CD4-positive, alpha-beta T cell treated with Interleukin-1 beta for 1 hour (primary cell): ENCODE measurements around the gene RNF151.
"Not testable (repeated sequence)": the region's sequence is repeated elsewhere in the genome, so short reads cannot be mapped to it uniquely, and the experiment has no call there.

ENCODE experiments used
- DNase-seq, 2 donors: peaks; one replicate each; pipeline ENCODE4 v3.0.0-alpha.2; 2020 to 2022

Gene RNF151

DNA sequence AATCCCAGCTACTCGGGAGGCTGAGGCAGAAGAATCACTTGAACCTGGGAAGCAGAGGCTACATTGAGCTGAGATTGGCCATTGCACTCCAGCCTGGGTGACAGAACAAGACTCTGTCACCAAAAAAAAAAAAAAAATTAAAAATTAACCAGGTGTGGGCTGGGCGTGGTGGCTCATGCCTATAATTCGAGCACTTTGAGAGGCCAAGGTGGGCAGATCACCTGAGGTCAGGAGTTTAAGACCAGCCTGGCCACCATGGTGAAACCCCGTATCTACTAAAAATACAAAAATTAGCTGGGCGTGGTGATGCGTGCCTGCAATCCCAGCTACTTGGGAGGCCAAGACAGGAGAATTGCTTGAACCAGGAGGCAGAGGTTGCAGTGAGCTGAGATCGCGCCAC, 26.8 kb upstream of the RNF151 start:
- DNase-seq: not testable (repeated sequence)

DNA sequence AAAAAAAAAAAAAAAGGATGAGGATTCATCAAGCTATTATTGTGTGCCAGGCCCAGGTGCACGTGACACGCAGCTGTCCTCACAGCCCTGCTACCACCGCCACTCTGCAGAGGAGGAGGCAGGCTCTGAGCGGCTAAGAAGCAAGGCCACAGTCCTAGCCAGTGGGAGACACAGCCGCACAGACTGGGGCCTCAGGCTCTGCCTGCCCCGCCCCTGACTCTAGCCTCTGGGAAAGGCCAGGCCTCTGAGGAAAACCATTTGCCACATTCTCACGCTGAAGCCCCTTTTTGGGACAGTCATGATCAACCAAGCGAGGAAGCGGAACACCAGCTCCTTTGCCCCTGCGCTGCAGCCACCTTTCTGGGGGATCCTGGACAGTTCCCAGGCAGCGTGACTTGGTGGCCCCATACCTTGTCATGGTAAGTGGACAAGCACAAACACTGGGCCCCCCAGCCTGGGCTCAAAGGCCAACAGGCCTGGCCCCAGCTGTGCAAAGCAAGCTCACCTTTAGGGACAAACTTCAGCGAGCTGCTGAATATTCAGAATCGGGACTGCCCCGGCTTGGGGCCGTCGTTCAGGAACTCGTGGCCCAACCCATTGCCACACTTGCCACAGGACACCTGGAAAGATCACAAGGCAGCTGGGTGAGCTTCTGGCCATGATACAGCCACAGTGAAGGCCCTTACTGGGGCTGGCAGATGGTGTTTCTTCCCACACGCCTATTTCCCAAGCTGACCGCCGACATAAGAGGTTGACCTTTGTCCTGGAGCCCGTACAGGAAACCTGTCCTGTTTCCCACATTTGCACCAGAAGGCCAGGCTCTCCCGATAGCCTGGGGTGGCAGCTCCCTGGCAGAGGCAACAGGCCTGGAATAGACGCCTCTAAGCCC, 26.1 kb upstream of the RNF151 start:
- no peak for DNase-seq

DNA sequence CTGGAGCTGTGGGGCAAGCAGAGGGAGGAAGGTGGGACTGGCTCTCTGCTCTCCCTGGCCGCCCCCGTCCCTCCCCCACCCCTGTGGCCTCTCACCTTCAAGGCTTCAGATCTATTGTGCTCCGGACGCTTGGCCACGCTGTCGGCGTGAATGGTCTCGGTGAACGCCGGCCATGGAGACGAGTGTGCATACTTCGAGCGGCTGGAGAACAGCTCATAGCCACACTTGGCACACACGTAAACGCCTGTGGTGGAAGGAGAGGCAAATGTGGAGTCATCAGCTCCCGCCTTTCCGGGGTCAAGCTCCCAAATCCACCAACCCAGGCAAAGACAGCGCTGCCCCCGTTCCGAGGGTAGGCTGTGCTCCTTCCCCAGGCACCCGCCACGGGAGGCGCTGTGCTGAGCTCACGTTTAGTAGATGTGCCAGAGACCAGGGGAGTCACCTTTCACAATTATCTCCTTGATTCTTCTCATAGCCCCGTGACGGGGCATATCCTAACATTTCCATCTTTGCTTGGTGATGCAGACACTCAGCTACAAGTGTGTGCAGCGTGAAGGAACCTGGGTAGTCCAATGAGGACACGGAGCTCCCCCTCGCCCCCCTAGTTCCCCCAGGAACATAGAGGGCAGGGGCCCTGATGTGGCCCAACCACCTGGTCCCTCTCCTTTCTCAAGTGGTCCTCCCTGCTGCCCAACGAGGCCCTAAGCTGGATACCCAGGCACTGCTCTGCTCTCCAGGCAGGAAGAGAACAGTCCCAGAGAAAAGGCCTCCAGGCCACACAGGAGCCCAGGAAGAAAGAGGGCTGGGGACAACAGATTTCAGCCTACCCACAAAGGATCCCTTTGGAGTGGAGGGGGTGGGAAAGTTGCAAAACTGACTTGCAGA, 25.3 kb upstream of the RNF151 start:
- no peak for DNase-seq

DNA sequence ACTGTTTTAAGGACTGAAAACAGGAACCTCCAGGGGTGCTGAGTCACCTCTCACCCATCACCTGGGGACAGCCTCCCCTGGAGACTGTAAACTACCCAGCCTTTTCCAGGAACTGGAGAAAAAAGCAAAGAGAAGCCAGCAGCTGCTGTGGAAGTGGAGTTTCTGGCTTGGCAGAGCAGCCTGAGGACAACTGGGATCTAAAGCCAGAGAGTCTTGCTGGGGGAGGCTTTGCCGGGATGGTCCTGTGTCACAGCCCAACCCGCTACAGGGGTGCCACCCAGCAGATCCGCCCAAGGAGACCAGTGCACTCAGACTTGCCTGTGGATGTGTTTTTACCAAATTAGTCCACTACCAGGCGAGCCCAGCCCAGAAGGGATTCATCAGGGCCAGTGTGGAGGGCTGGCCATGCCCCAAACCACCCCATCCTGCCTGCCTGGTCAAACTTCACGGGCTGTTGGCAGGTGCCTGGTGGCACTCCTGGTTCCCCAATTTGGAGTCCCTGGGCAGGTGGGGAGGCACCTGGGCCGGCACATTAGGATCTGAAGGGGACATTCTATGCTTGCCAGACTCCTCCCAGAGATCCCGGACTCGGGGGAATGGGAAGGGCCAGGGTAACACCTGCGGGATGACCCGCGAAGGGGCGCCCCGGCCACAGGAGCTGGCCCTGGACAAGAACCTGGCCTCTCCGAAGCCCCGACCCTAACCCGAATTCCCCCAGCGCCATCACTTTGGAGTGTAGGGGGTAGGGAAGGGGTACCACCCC, 24.4 kb upstream of the RNF151 start:
- peak in 1 of 2 donors; percentile 47 for DNase-seq

DNA sequence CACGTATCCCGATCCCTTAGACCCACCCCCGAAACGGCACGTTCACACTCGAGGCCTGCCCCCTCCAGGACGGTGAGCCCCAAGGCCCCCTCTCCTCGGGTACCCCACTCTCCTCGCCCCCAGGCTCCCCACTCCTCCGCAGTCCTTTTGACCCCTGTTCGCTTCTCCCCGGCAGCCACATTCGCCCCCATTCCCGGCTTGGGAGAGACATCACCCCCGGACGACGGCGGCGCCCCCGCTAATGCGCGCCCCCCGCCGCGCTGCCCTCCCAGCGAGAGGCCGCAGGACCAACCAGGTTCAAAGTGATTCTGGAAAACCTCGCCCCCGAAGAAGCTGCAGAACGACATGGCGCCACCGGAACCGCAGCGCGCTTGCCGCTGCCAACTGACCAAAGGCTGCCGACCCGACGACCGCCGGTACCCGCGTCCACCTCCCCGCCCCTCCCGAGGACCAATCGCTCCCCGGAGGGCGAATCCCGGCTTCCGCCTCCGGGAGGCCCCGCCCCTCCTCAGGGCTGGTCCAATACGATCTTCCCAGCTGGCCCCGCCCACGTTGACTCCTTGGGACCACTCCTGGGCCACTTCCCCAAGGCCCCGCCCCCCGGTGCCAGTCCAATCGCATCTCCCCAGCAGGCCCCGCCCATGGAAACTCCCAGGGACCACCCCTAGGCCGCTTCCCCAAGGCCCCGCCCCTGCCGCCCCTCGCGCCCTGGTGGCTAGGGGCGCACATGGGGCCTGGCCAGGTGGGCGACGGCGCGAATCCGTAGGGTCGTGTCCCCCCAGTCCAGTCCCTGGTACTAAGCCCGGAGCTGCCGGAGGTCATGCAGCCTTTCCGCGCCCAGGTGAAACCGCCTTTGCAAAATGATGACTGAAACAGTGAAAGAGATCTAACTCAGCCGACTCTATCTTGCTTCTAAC, 23.6 kb upstream of the RNF151 start, which contains the start of gene MSRB1:
MSRB1 (minus strand) TSS at position 390 of the 917 bp plus-strand sequence; CDS start at position 347, 43 bp downstream.
- DNase-seq: peak; percentile 99

DNA sequence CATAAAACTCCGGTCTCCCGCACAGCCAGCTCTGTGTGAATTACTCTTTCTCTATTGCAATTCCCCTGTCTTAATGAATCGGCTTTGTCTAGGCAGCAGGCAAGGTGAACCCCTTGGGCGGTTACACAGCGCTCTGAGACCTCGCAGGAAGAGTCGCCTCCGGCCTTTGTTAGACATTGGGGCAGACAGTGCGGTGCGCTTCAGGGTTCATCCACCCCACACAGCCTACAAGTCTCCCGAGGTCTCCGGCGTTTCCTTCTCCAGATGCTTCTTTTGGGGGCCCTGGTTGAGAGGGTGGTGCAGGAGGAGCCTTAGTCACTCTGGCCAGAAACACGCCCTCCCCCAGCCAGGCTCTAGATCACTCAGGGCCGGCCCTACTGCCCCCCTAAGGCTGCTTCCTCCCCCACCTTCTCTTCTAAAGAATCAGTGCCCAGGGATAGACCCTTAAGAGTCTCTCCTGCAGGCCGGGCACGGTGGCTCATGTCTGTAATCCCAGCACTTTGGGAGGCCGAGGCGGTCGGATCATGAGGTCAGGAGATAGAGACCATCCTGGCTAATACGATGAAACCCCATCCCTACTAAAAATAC, 21.9 kb upstream of the RNF151 start:
- DNase-seq: no peak

DNA sequence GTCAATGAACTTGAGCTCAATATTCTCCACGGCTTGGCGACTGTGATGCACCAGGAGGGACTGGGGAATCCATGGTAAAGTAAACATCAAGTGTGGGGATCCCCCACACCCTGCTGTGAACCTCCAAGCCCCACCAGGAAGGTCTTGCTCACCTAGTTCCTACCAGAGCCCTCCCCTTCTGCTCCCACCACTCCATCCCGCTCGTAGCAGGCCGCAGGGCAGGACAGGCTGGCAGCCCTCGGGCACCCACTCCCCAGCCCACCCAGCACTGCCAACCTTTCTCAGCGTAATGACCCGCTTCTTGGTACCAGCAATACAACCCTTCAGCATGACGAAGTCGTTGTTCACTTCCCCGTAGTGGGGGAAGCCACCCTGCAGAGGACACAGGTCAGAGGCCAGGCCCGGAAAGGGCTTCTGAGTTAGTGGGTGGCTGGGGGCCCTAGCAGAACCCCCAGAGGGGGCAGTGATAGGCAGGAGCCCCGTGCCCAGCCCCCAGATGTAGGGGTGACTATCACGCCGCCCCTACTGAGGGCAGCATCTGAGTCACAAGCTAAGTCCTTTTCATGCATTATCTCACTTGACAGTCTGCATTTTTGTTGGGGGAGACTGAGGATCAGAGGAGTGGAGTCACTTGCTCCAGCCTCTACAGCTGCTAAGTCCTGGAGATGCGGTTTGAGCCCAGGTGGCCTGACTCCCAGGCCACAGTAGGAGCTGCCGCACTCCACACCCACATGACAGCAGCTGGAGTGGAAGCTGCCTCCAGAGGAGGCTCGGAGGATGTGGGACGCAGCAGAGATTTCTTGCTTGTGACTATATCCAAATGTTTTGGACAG, 20.9 kb upstream of the RNF151 start:
- DNase-seq: no peak

DNA sequence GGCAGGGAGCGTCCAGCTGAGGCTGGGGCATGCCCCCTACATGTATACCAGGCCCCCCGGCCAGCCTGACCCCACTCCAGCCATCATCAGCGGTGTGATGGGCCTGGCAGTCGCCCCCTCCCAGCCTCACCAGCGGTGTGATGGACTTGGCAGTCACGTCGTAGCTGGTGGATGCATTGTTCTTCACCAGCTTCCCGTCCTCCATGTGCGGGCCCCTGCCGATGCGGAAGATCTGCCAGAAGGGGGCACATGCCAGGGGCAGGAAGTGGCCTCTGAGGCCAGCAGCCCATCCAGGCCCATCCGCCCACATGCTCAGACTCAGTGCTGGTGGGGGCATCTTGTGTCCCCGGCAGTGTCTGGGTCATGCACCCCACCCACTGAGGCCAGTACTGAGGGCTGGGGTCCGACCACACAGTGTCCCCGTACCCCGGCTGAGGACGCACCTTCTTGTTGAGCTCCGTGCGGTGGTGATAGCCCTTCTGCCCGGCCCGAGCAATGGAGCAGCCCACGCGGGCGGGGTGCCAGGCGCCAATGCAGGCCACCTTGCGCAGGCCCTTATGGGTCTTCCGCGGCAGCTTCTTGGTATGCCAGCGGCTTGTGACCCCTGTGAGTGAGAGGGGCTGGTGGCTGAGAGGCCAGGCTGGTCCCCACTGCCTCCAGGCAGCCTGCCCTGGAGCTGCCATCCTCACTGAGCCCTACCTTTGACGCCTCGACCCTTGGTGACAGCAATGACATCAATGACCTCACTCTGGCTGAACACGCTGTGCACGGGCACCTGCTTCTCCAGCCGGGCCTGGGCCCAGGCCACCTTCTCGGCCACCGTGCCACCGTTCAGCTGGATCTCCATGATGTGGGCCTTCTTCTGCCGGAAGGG, 19.9 kb upstream of the RNF151 start:
- no peak for DNase-seq

DNA sequence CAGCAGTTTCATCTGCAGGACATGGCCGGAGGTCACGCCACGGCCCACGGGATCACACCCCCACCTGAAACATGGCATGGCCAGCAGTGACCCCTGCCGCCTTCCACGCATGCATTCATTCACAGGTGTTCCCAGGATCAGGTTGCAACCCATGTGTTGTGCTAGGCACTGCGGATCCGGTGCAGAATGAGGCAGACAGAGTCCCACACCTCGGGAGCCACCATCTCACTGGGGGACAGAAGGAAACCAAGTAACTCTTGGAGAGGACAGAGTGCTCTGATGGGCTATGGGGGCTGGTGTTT, 19.3 kb upstream of the RNF151 start:
- DNase-seq: no peak

DNA sequence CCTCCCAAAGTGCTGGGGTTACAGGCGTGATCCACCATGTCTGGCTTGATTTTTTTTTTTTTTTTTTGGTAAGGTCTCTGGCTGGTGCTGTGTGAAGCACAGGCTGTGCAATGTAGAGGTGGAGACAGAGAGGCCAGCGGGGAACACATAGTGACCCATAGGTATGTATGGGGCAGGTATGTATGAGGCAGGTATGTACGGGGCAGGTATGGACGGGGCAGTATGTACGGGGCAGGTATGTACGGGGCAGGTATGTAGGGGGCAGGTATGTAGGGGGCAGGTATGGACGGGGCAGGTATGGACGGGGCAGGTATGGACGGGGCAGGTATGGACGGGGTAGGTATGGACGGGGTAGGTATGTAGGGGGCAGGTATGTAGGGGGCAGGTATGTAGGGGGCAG, 17.1 kb upstream of the RNF151 start:
- DNase-seq: no peak

DNA sequence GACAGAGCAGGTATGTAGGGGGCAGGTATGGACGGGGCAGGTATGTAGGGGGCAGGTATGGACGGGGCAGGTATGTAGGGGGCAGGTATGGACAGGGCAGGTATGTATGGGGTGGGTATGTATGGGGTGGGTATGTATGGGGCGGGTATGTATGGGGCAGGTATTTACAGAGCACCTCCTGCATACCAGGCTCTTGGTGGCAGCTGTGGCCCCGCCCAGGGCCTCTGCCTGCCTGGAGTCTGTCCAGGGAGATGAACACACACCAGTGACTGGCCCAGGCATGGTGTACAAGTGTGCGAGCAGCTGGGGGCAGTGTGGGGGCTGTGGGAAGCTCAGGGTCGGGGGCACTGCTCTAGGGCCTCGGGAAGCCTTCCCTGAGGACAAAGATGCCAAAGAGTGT, 16.6 kb upstream of the RNF151 start:
- no peak for DNase-seq

DNA sequence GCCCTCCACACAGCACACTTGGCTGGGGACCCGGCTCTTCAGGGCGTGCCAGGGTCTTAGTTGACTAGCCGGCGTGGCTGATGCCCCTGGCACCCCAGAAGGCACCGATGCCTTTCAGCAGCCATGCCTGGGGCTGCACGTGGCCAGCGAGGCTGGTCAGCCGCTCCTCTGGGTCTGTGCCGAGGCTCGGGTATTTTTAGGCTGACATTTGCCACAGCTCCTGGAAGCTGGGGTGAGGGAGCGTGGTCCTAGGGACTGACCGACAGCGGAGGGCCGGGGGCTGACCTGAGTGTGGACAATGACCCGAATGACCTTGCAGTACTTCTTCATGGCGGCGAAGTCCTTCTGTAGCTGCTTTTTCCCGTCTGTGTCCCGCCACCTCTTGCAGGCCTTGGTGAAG, 16.1 kb upstream of the RNF151 start:
- no peak for DNase-seq

DNA sequence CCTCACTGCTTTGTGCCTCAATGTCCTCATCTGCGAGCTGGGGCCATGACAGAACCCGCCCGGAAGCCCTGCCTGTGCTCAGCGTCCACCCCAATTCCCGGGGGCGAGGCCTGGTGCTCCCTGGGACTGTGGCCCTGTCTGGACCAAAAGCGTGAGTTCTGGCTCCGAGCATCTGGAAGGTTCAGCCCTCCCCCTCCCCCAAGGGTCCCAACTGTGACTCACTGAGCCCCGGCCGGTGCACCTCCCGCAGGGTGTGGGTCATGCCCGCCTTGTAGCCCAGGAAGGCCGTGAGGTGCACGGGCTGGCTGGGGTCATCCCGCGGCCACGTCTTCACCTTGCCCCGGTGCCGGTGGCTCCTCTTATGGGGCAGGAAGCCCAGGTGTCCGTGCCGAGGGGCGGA, 12.9 kb upstream of the RNF151 start:
- no peak for DNase-seq

DNA sequence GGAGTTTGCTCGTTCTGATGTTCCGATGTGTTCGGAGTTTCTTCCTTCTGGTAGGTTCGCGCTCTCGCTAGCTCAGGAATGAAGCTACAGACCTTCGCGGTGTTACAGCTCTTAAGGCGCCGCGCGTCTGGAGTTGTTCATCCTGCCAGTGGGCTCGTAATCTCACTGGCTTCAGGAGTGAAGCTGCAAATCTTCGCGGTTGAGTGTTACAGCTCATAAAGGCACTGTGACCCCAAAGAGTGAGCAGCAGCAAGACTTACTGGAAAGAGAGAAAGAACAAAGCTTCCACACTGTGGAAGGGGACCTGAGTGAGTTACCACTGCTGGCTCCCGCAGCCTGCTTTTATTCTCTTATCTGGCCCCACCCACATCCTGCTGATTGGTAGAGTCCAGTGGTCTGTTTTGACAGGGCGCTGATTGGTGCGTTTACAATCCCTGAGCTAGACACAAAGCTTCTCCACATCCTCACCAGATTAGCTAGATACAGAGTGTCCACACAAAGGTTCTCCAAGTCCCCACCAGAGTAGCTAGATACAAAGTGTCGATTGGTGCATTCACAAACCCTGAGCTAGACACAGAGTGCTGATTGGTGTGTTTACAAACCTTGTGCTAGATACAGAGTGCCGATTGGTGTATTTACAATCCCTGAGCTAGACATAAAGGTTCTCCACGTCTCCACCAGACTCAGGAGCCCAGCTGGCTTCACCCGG, 9.1 kb upstream of the RNF151 start:
- DNase-seq: not testable (repeated sequence)

DNA sequence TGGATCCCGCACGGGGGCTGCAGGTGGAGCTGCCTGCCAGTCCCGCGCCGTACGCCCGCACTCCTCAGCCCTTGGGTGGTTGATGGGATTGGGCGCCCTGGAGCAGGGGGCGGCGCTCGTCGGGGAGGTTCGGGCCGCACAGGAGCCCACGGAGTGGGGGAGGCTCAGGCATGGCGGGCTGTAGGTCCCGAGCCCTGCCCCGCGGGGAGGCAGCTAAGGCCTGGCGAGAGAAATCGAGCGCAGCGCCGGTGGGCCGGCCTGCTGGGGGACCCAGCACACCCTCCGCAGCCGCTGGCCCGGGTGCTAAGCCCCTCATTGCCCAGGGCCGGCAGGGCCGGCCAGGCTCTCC, 8.5 kb upstream of the RNF151 start:
- not testable (repeated sequence) for DNase-seq

DNA sequence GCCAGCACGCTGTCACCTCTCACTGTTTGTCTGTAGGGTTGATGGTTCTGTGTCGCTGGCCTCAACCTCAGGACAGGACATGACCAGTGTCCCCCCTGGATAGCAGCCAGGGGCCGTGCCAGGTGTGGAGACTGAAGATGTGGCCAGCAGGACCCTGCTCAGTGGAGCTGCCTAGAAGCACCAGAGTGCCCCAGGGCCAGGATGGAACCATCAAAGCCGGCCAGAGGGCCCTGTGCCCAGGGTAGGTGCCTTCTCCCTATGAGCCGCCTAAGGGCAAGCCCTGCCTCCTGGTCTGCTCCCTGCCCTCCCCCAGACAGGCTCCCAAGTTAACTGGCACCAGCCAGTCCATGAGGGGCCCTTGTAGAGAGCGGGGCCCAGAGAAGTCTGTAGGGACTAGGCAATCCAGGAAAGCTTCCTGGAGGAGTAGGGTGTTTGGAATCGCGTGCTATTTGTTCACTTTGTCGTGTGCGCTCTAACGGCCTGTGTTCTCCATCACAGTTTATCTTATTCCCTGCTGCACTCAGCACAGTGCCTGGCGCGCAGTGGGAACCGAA, 7.9 kb upstream of the RNF151 start:
- no peak for DNase-seq

DNA sequence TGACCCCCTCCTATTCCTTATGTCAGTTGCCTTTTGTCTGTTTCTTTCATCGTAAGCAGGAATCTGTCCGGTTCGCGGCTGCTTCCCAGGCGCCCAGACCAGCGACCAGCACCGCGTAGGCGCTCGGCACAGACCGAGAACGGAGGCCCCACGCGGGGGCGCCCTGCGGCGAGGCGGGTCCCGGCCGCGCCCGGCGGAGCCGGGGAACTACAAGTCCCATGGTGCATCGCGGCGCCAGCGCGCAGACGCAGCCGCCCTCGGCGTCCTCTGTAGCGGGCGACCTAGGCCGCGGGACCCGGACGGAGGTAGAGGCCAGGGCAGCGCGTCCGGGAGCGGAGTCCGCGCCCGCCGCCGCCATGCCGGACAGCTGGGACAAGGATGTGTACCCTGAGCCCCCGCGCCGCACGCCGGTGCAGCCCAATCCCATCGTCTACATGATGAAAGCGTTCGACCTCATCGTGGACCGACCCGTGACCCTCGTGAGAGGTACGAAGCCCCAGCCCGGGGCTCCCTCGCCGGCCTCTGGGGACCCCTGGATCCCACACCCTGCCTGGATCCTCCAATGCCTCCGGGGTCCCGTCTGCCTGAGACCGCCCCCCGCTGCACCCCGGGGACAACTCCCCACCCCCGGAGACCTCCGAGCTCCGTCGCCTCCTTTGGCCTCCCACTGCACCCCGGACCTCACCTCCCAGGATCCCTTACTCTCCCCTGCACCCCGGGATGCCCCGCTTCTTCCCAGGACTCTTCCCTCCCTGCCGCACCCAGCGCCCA, 7.2 kb upstream of the RNF151 start, which contains the start of gene NDUFB10:
NDUFB10 (plus strand) TSS at position 270 of the 771 bp plus-strand sequence; CDS start at position 357, 87 bp downstream.
- peak; percentile 89 to 92 for DNase-seq
